ENCODE data around the gene HMOX1.
A peak's percentile ranks its signal among the peaks of the same experiment; 100 is the strongest.

HMOX1 gene

DNA sequence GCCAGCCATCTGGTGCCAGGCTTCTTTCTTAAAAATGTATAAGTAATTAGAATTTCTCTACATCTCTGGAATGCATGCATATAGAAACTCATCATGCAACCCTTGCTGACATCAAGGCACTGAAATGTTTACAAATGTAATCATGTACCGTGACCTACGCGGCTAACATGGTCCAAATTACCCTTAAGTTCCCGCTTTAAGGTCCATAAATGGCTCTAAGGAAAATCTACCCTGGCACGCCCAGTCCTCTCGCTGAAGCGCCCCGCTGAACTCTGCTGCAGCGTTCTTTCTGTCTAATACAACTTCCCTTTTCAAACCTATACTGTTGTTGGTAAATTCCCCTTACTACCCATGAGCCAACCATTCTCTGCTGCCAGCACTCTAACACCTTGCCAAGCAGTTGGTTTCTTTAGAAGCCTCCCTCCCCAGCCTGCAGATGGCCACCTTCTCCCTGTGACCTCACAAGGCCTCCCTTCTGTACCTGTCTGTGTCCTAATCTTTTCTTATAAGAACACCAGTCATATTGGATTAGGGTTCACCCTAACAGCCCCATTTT lies 13.5 kb upstream of the HMOX1 start:
- peak overlapping the region; percentile 56 for H3K27ac ChIP-seq (ENCODE audit: low read depth, low read length)
- no peaks in the 10 kb centered on the region for H3K27me3 ChIP-seq (ENCODE audit: control insufficient read depth in 1 of 2, insufficient read depth in 2 of 2, low read length in 2 of 2)
- no peaks in the 10 kb centered on the region for H3K9me3 ChIP-seq (ENCODE audit: control insufficient read depth in 1 of 2, low read length in 2 of 2)
- H3K9ac ChIP-seq (ENCODE audit: low read depth in 1 of 2, low read length in 2 of 2) = peak overlapping the region in 1 of 2 donors; percentile 25
- no peaks in the 10 kb centered on the region for H3K36me3 ChIP-seq (ENCODE audit: control insufficient read depth in 1 of 2, insufficient read depth in 2 of 2, low read length in 2 of 2)
- H3K4me3 ChIP-seq (ENCODE audit: low read depth in 1 of 2, low read length in 2 of 2) = no peak overlapping the region
- peaks cover 13 to 42% of the 10 kb centered on the region in 2 donors for H3K4me1 ChIP-seq (ENCODE audit: control insufficient read depth in 1 of 2, insufficient read depth in 2 of 2, low read length in 2 of 2)

GRCh38 chr22:35368386-35368785 lies 12.5 kb upstream of the HMOX1 start:
- no peaks in the 10 kb centered on the region for H3K27me3 ChIP-seq (ENCODE audit: control insufficient read depth in 1 of 2, insufficient read depth in 2 of 2, low read length in 2 of 2)
- H3K36me3 ChIP-seq (ENCODE audit: control insufficient read depth in 1 of 2, insufficient read depth in 2 of 2, low read length in 2 of 2) = no peaks in the 10 kb centered on the region
- H3K4me1 ChIP-seq (ENCODE audit: control insufficient read depth in 1 of 2, insufficient read depth in 2 of 2, low read length in 2 of 2) = peaks cover 13 to 36% of the 10 kb centered on the region in 2 donors
- no peak overlapping the region for H3K27ac ChIP-seq (ENCODE audit: low read depth, low read length)
- H3K9ac ChIP-seq (ENCODE audit: low read depth in 1 of 2, low read length in 2 of 2) = no peak overlapping the region
- H3K9me3 ChIP-seq (ENCODE audit: control insufficient read depth in 1 of 2, low read length in 2 of 2) = no peaks in the 10 kb centered on the region
- no peak overlapping the region for H3K4me3 ChIP-seq (ENCODE audit: low read depth in 1 of 2, low read length in 2 of 2)

DNA sequence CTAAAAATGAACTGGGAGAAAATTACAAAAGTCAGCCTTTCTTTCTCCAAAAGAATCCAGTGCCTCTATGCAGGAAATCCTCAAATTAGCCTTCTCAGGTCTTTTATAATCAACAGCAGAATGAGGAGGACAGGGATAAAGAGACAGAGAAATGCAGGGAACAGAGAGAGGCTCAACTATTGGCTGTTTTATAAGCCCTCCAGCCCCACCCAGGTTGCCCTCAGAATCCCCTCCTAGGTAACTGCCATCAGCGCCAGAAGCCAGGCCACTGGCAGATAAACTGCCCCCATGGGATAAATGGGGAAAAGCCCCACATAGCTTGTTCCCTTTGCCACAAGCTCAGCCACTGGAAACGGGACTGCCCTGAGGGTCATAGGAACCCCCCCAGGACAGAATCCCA lies 10.9 kb upstream of the HMOX1 start:
- Histone ChIP-seq H3K36me3 (ENCODE audit: control insufficient read depth in 1 of 2, insufficient read depth in 2 of 2, low read length in 2 of 2) (no peaks in the 10 kb centered on the region), H3K27me3 (ENCODE audit: control insufficient read depth in 1 of 2, insufficient read depth in 2 of 2, low read length in 2 of 2) (no peaks in the 10 kb centered on the region), H3K9ac (ENCODE audit: low read depth in 1 of 2, low read length in 2 of 2) (no peak overlapping the region), H3K27ac (ENCODE audit: low read depth, low read length) (no peak overlapping the region), H3K9me3 (ENCODE audit: control insufficient read depth in 1 of 2, low read length in 2 of 2) (no peaks in the 10 kb centered on the region), H3K4me1 (ENCODE audit: control insufficient read depth in 1 of 2, insufficient read depth in 2 of 2, low read length in 2 of 2) (peaks cover 13 to 36% of the 10 kb centered on the region in 2 donors), H3K4me3 (ENCODE audit: low read depth in 1 of 2, low read length in 2 of 2) (no peak overlapping the region)

DNA sequence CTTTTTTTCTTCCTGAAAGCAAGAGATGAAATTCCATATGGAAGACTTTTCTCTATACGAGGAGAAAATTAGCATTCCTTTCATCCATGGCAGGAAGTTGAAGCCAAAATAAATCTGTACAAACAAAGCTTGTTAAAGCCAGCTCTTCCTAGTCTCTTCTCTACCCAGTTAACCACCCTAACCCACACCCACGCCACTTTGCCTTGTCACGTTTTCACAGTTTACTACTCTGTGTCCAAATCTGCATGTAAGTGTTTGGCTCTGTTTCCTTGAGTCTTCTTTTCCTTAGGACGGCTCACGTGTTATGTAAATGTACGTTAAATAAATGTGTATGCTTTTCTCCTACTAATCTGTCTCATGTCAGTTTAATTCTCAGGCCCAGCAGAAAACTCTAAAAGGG lies 7.1 kb upstream of the HMOX1 start:
- no peaks in the 10 kb centered on the region for H3K36me3 ChIP-seq (ENCODE audit: control insufficient read depth in 1 of 2, insufficient read depth in 2 of 2, low read length in 2 of 2)
- no peak overlapping the region for H3K9ac ChIP-seq (ENCODE audit: low read depth in 1 of 2, low read length in 2 of 2)
- H3K27me3 ChIP-seq (ENCODE audit: control insufficient read depth in 1 of 2, insufficient read depth in 2 of 2, low read length in 2 of 2) = no peaks in the 10 kb centered on the region
- peaks cover 25 to 36% of the 10 kb centered on the region in 2 donors for H3K4me1 ChIP-seq (ENCODE audit: control insufficient read depth in 1 of 2, insufficient read depth in 2 of 2, low read length in 2 of 2)
- no peak overlapping the region for H3K4me3 ChIP-seq (ENCODE audit: low read depth in 1 of 2, low read length in 2 of 2)
- no peaks in the 10 kb centered on the region for H3K9me3 ChIP-seq (ENCODE audit: control insufficient read depth in 1 of 2, low read length in 2 of 2)
- no peak overlapping the region for H3K27ac ChIP-seq (ENCODE audit: low read depth, low read length)

DNA sequence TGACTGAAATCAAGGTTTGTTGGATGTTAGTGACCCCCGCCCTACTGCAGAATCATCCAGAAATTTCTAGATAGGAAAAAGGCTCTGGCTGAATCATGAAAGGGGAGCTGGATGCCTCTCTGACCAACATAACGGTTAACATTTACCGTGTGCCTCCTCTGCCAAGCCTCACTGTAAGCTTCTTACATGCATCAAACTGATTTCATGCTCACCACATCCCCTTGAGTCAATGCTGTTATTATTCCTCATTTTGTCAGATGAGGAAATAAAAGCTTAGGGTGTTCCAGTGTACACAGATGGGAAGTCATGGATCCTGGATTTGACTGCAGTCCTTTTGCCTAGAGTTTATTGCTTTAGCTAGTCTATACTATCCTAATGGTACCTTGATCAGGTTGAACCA lies 5.9 kb upstream of the HMOX1 start:
- Histone ChIP-seq H3K4me3 (ENCODE audit: low read depth in 1 of 2, low read length in 2 of 2) (no peak overlapping the region), H3K4me1 (ENCODE audit: control insufficient read depth in 1 of 2, insufficient read depth in 2 of 2, low read length in 2 of 2) (peaks cover 30 to 40% of the 10 kb centered on the region in 2 donors), H3K27me3 (ENCODE audit: control insufficient read depth in 1 of 2, insufficient read depth in 2 of 2, low read length in 2 of 2) (no peaks in the 10 kb centered on the region), H3K36me3 (ENCODE audit: control insufficient read depth in 1 of 2, insufficient read depth in 2 of 2, low read length in 2 of 2) (no peaks in the 10 kb centered on the region), H3K27ac (ENCODE audit: low read depth, low read length) (no peak overlapping the region), H3K9me3 (ENCODE audit: control insufficient read depth in 1 of 2, low read length in 2 of 2) (no peaks in the 10 kb centered on the region), H3K9ac (ENCODE audit: low read depth in 1 of 2, low read length in 2 of 2) (no peak overlapping the region)

- no peaks in the 10 kb centered on the region for H3K36me3 ChIP-seq (ENCODE audit: control insufficient read depth in 1 of 2, insufficient read depth in 2 of 2, low read length in 2 of 2)
- H3K27ac ChIP-seq (ENCODE audit: low read depth, low read length) = no peak overlapping the region
- H3K9me3 ChIP-seq (ENCODE audit: control insufficient read depth in 1 of 2, low read length in 2 of 2) = no peaks in the 10 kb centered on the region
- peaks cover 35 to 45% of the 10 kb centered on the region in 2 donors for H3K4me1 ChIP-seq (ENCODE audit: control insufficient read depth in 1 of 2, insufficient read depth in 2 of 2, low read length in 2 of 2)
- H3K27me3 ChIP-seq (ENCODE audit: control insufficient read depth in 1 of 2, insufficient read depth in 2 of 2, low read length in 2 of 2) = no peaks in the 10 kb centered on the region
- no peak overlapping the region for H3K4me3 ChIP-seq (ENCODE audit: low read depth in 1 of 2, low read length in 2 of 2)
- H3K9ac ChIP-seq (ENCODE audit: low read depth in 1 of 2, low read length in 2 of 2) = no peak overlapping the region
These were observed 5.4 kb upstream of the HMOX1 start for GRCh38 chr22:35375526-35375925.

- Histone ChIP-seq H3K4me3 (ENCODE audit: low read depth in 1 of 2, low read length in 2 of 2) (peak overlapping the region; percentile 48 to 53), H3K4me1 (ENCODE audit: control insufficient read depth in 1 of 2, insufficient read depth in 2 of 2, low read length in 2 of 2) (peaks cover 46 to 55% of the 10 kb centered on the region in 2 donors)
These were observed 4.0 kb upstream of the HMOX1 start for GRCh38 chr22:35376728-35377472.

DNA sequence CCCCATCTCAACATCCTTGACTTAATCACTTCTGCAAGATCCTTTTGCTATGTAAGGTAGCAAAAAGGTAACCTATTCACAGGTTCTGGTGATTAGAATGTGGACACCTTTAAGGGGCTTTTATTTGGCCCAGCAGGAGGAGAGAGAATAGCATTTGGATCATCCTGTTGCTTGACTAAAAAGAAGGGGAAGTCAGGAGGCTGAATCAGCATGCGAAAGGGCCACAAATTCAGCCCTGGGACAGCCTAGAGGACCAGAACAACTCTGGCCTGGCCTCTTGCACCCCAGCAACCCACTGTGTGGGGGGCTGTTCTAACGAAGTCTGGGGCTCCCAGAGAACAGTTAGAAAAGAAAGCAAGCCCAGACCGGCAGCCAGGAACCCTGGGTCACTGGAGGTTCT lies 3.2 kb upstream of the HMOX1 start:
- no peaks in the 10 kb centered on the region for H3K36me3 ChIP-seq (ENCODE audit: control insufficient read depth in 1 of 2, insufficient read depth in 2 of 2, low read length in 2 of 2)
- H3K27ac ChIP-seq (ENCODE audit: low read depth, low read length) = peak overlapping the region; percentile 37

More at GRCh38 chr22:35376728-35377472, 4.0 kb upstream of the HMOX1 start:
- no peaks in the 10 kb centered on the region for H3K36me3 ChIP-seq (ENCODE audit: control insufficient read depth in 1 of 2, insufficient read depth in 2 of 2, low read length in 2 of 2)
- no peaks in the 10 kb centered on the region for H3K27me3 ChIP-seq (ENCODE audit: control insufficient read depth in 1 of 2, insufficient read depth in 2 of 2, low read length in 2 of 2)
- H3K9ac ChIP-seq (ENCODE audit: low read depth in 1 of 2, low read length in 2 of 2) = peak overlapping the region in 1 of 2 donors; percentile 50
- H3K27ac ChIP-seq (ENCODE audit: low read depth, low read length) = peak overlapping the region; percentile 74
- H3K9me3 ChIP-seq (ENCODE audit: control insufficient read depth in 1 of 2, low read length in 2 of 2) = no peaks in the 10 kb centered on the region

DNA sequence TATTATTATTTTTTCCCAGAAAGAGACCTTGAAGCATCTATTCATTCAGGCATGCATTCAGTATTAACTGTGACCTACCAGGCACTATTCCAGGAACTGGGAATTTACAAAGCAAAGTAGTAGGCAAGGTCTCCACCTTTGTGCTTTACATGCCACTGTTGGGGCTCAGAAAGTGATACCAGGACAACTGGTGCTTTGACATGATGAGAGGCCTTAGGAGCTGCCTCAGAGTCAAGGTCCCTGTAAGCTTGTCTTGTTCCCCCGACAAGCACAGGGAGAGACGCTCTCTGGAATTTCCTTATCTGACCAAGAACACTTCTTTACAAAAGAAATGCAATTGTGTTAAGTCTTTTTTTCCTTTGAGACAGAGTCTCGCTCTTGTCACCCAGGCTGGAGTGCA lies 2.3 kb upstream of the HMOX1 start:
- Histone ChIP-seq H3K4me1 (ENCODE audit: control insufficient read depth in 1 of 2, insufficient read depth in 2 of 2, low read length in 2 of 2) (peaks cover 46 to 54% of the 10 kb centered on the region in 2 donors), H3K9ac (ENCODE audit: low read depth in 1 of 2, low read length in 2 of 2) (peak overlapping the region in 1 of 2 donors; percentile 23), H3K9me3 (ENCODE audit: control insufficient read depth in 1 of 2, low read length in 2 of 2) (no peaks in the 10 kb centered on the region), H3K36me3 (ENCODE audit: control insufficient read depth in 1 of 2, insufficient read depth in 2 of 2, low read length in 2 of 2) (no peaks in the 10 kb centered on the region), H3K27ac (ENCODE audit: low read depth, low read length) (peak overlapping the region; percentile 43), H3K27me3 (ENCODE audit: control insufficient read depth in 1 of 2, insufficient read depth in 2 of 2, low read length in 2 of 2) (no peaks in the 10 kb centered on the region), H3K4me3 (ENCODE audit: low read depth in 1 of 2, low read length in 2 of 2) (peak overlapping the region in 1 of 2 donors; percentile 18)

More for the DNA sequence above, 3.2 kb upstream of the HMOX1 start:
- Histone ChIP-seq H3K27me3 (ENCODE audit: control insufficient read depth in 1 of 2, insufficient read depth in 2 of 2, low read length in 2 of 2) (no peaks in the 10 kb centered on the region), H3K4me1 (ENCODE audit: control insufficient read depth in 1 of 2, insufficient read depth in 2 of 2, low read length in 2 of 2) (peaks cover 46 to 53% of the 10 kb centered on the region in 2 donors), H3K9me3 (ENCODE audit: control insufficient read depth in 1 of 2, low read length in 2 of 2) (no peaks in the 10 kb centered on the region), H3K9ac (ENCODE audit: low read depth in 1 of 2, low read length in 2 of 2) (peak overlapping the region in 1 of 2 donors; percentile 23), H3K4me3 (ENCODE audit: low read depth in 1 of 2, low read length in 2 of 2) (no peak overlapping the region)

DNA sequence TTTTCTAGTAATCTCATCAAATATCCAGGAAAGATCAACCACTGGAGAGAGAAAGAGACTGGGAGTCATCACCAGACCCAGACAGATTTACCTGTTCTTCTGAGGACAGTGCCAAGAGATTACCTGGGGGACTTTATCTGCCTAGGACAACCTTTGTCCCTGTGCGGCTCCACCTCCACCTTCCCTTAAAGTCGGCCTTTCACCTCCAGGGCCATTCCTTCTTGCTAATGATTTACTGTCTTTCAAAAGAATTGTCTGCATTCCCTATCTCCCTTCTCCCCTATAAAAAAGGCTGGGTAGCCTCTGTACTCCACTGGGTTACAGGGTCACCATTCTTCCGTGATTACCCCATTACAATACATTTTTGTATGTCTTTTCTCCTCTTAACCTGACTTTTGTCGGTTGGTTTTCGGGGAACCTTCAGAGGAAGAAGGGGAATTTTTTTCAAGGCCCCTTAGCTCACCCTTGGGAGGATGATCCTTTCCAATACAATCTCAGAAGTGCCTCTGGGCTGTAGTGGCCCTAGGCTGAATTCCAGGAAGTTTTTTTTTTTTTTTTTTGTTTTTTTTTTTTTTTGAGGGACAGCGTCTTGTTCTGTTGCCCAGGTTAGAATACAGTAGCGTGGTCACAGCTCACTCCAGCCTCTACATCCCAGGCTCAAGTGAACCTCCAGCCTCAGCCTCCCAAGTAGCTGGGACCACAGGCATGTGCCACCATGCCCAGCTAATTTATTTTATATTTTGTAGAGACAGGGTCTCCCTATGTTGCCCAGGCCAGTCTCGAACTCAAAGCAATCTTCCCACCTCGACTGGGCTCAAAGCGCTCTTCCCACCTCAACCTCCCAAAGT lies 1.5 kb upstream of the HMOX1 start:
- no peaks in the 10 kb centered on the region for H3K9me3 ChIP-seq (ENCODE audit: control insufficient read depth in 1 of 2, low read length in 2 of 2)
- peaks cover 48 to 62% of the 10 kb centered on the region in 2 donors for H3K4me1 ChIP-seq (ENCODE audit: control insufficient read depth in 1 of 2, insufficient read depth in 2 of 2, low read length in 2 of 2)
- peak overlapping the region in 1 of 2 donors; percentile 16 for H3K9ac ChIP-seq (ENCODE audit: low read depth in 1 of 2, low read length in 2 of 2)
- peak overlapping the region in 1 of 2 donors; percentile 18 for H3K4me3 ChIP-seq (ENCODE audit: low read depth in 1 of 2, low read length in 2 of 2)
- H3K36me3 ChIP-seq (ENCODE audit: control insufficient read depth in 1 of 2, insufficient read depth in 2 of 2, low read length in 2 of 2) = no peaks in the 10 kb centered on the region
- H3K27me3 ChIP-seq (ENCODE audit: control insufficient read depth in 1 of 2, insufficient read depth in 2 of 2, low read length in 2 of 2) = no peaks in the 10 kb centered on the region
- H3K27ac ChIP-seq (ENCODE audit: low read depth, low read length) = no peak overlapping the region

Measured in duodenal mucosa (tissue), 2 donors.